HCT116 (cell line): ENCODE results near the gene PFKM. TPM values are rescaled to one million over a fixed set of nuclear protein-coding genes. Genes with fewer than 3 reads are reported as not detected.
A peak's percentile ranks its signal among the peaks of the same experiment; 100 is the strongest.

Experiments
- ATAC-seq: fragments of 200-7000 bp; cut with Tn5 transposase; 2 replicates; pipeline ENCODE4 v1.9.1; 2020; ENCODE audit warnings: mild to moderate bottlenecking, moderate library complexity
- BruUV-seq: library from RNA; stranded (reverse); fragments of 400-500 nt; replicated peaks from 2 replicates; lab custom pipeline; 2021; lab: Mats Ljungman, UMichigan
- CTCF ChIA-PET: fragments of 300-600 bp; sonication (Branson Sonifier 250); formaldehyde crosslinking; loops from one replicate; lab custom pipeline; 2021; ENCODE audit warnings: antibody characterized with exemption; lab: Charles Lee
- POLR2A ChIA-PET: fragments of 300-600, 350-600 bp; sonication (Branson Sonifier 250); formaldehyde crosslinking; loops from one replicate; lab custom pipeline; 2021; ENCODE audit warnings: antibody characterized with exemption; lab: Charles Lee
- RAD21 ChIA-PET, 2 experiments: fragments of 300-600 bp; sonication (Branson Sonifier 250); formaldehyde crosslinking; loops; one replicate each; lab custom pipeline; 2023; ENCODE audit warnings: low total read pairs in 2 of 2; ENCODE audit not compliant: uncharacterized antibody in 2 of 2, unreplicated experiment in 2 of 2, low non-redundant PET in 1 of 2; lab: Charles Lee
- DNase-seq: peaks from one replicate; pipeline ENCODE4 v3.0.0-alpha.2; 2010; ENCODE audit warnings: low read depth, low spot score
- H2AFZ ChIP-seq: fragments of 200-600 bp; shearing (Covaris generic), sonication (generic); 2 replicates; pipeline ENCODE4 v1.6.1; 2017; ENCODE audit warnings: low read depth, mixed run types, mixed read lengths, antibody characterized with exemption, low read length; ENCODE audit not compliant: poor library complexity, severe bottlenecking
- H3K27ac ChIP-seq: 2 replicates; pipeline ENCODE4 v1.5.1; 2012; ENCODE audit warnings: low read depth, low read length
- H3K27me3 ChIP-seq: fragments of 200-600 bp; sonication (generic); 2 replicates; pipeline ENCODE4 v1.6.1; 2016; ENCODE audit warnings: mixed run types, low read length, mixed read lengths; ENCODE audit not compliant: insufficient read depth
- H3K36me3 ChIP-seq, 2 experiments: fragments of 200-500 bp in 1 of 2; fragments of 200-600 bp in 1 of 2; sonication (Bioruptor generic) in 1 of 2; sonication (generic) in 1 of 2; 2 replicates each; pipeline versions ENCODE4 v1.5.1 to v1.6.1; 2014 to 2016; ENCODE audit warnings: low read length in 2 of 2, inconsistent platforms in 1 of 2, mixed read lengths in 1 of 2, mixed run types in 1 of 2; ENCODE audit not compliant: insufficient read depth in 2 of 2, control insufficient read depth in 1 of 2
- H3K4me1 ChIP-seq, 2 experiments: fragments of 200-600 bp in 1 of 2; sonication (generic) in 1 of 2; 2 replicates each; pipeline versions ENCODE4 v1.5.1 to v1.6.1; 2012 to 2017; ENCODE audit warnings: low read length in 2 of 2, inconsistent platforms in 1 of 2, mild to moderate bottlenecking in 1 of 2, mixed read lengths in 1 of 2, mixed run types in 1 of 2, moderate library complexity in 1 of 2; ENCODE audit not compliant: insufficient read depth in 2 of 2, control insufficient read depth in 1 of 2
- H3K4me2 ChIP-seq: fragments of 200-600 bp; sonication (generic); 2 replicates; pipeline ENCODE4 v1.6.1; 2017; ENCODE audit warnings: mixed run types, low read length, mixed read lengths
- H3K4me3 ChIP-seq, 2 experiments: fragments of 200-600 bp in 1 of 2; sonication (generic) in 1 of 2; replicated peaks in 1 of 2; 2 replicates each; pipeline ENCODE4 v1.5.1; 2011 to 2016; ENCODE audit warnings: low read length in 2 of 2, control low read depth in 1 of 2, low read depth in 1 of 2, mild to moderate bottlenecking in 1 of 2, mixed read lengths in 1 of 2, mixed run types in 1 of 2
- H3K79me2 ChIP-seq: fragments of 200-600 bp; sonication (generic); 2 replicates; pipeline ENCODE4 v1.6.1; 2017; ENCODE audit warnings: mild to moderate bottlenecking, mixed run types, low read length, moderate library complexity, mixed read lengths; ENCODE audit not compliant: insufficient read depth
- H3K9ac ChIP-seq: fragments of 200-600 bp; sonication (generic); 2 replicates; pipeline ENCODE4 v1.6.1; 2016; ENCODE audit warnings: low read length, mixed read lengths
- H3K9me2 ChIP-seq: fragments of 200-600 bp; sonication (generic), shearing (Covaris generic); 2 replicates; pipeline ENCODE4 v1.6.1; 2017; ENCODE audit warnings: mixed run types, mild to moderate bottlenecking, moderate library complexity; ENCODE audit not compliant: insufficient read depth
- H3K9me3 ChIP-seq, 2 experiments: fragments of 200-500 bp in 1 of 2; fragments of 200-600 bp in 1 of 2; sonication (Bioruptor generic) in 1 of 2; sonication (generic) in 1 of 2; 2 replicates each; pipeline ENCODE4 v1.6.1; 2014 to 2017; ENCODE audit warnings: low read length in 2 of 2, mixed read lengths in 2 of 2, inconsistent platforms in 1 of 2, low read depth in 1 of 2, mild to moderate bottlenecking in 1 of 2, mixed run types in 1 of 2, moderate library complexity in 1 of 2; ENCODE audit not compliant: control insufficient read depth in 1 of 2, insufficient read depth in 1 of 2
- H4K20me1 ChIP-seq: fragments of 200-600 bp; sonication (generic), shearing (Covaris generic); 2 replicates; pipeline ENCODE4 v1.6.1; 2017; ENCODE audit warnings: mixed run types, mild to moderate bottlenecking, moderate library complexity; ENCODE audit not compliant: insufficient read depth
- CBX3 ChIP-seq: IDR thresholded peaks from 2 replicates; pipeline ENCODE4 v1.6.1; 2012; ENCODE audit warnings: low read depth
- EGR1 ChIP-seq: IDR thresholded peaks from 2 replicates; pipeline ENCODE4 v1.6.1; 2012; ENCODE audit warnings: low read depth
- ELF1 ChIP-seq: IDR thresholded peaks from 2 replicates; pipeline ENCODE4 v1.6.1; 2012; ENCODE audit warnings: low read depth, borderline replicate concordance
- EZH2phosphoT487 ChIP-seq: fragments of 200-600 bp; IDR thresholded peaks from 2 replicates; pipeline ENCODE4 v1.6.1; 2018; ENCODE audit warnings: antibody characterized with exemption, borderline replicate concordance
- FOSL1 ChIP-seq: IDR thresholded peaks from 2 replicates; pipeline ENCODE4 v1.6.1; 2012; ENCODE audit warnings: low read depth
- JUND ChIP-seq: IDR thresholded peaks from 2 replicates; pipeline ENCODE4 v1.6.1; 2012
- POLR2A ChIP-seq: IDR thresholded peaks from 2 replicates; pipeline ENCODE4 v1.7.0; 2011; ENCODE audit warnings: borderline replicate concordance; ENCODE audit not compliant: insufficient read depth, insufficient read length; ENCODE audit errors: extremely low read depth
- POLR2AphosphoS5 ChIP-seq: IDR thresholded peaks from 2 replicates; pipeline ENCODE4 v1.6.1; 2011; ENCODE audit warnings: mild to moderate bottlenecking, low read depth, low read length, moderate library complexity
- RAD21 ChIP-seq: IDR thresholded peaks from 2 replicates; pipeline ENCODE4 v1.6.1; 2012; ENCODE audit warnings: low read depth, mild to moderate bottlenecking
- SIN3A ChIP-seq: IDR thresholded peaks from 2 replicates; pipeline ENCODE4 v1.6.1; 2012; ENCODE audit warnings: low read depth
- SP1 ChIP-seq: IDR thresholded peaks from 2 replicates; pipeline ENCODE4 v1.6.1; 2012; ENCODE audit warnings: low read depth
- TCF7L2 ChIP-seq: IDR thresholded peaks from 2 replicates; pipeline ENCODE4 v1.7.0; 2011; ENCODE audit warnings: borderline replicate concordance, inconsistent platforms; ENCODE audit not compliant: insufficient read depth, insufficient read length; ENCODE audit errors: extremely low read depth
- YY1 ChIP-seq: IDR thresholded peaks from 2 replicates; pipeline ENCODE4 v1.6.1; 2011; ENCODE audit warnings: low read length, low read depth, moderate library complexity, mild to moderate bottlenecking; ENCODE audit not compliant: insufficient replicate concordance; ENCODE audit errors: extremely low read depth
- ZNF274 ChIP-seq: fragments of 200-500 bp; sonication (Bioruptor generic); IDR thresholded peaks from 2 replicates; pipeline ENCODE4 v1.6.1; 2014; ENCODE audit warnings: mild to moderate bottlenecking, low read depth, low read length, inconsistent platforms
- intact Hi-C: fragments of 100-400 bp; cut with micrococcal nuclease; formaldehyde crosslinking; loops from 2 replicates; pipeline ENCODE4 v1.10.0; 2022
- total RNA-seq: library from RNA; stranded (reverse); gene quantifications from one replicate; pipeline ENCODE4 v1.2.1, GENCODE V29; 2021; ENCODE audit not compliant: unreplicated experiment
- TF ChIP-seq, protein P1 (sequence below): IDR thresholded peaks from 2 replicates; pipeline ENCODE4 v1.6.1; 2012
- TF ChIP-seq, protein P2 (sequence below): IDR thresholded peaks from 2 replicates; pipeline ENCODE4 v1.6.1; 2012; ENCODE audit warnings: low read depth
- TF ChIP-seq, protein P3 (sequence below): IDR thresholded peaks from 2 replicates; pipeline ENCODE4 v1.6.1; 2012
- TF ChIP-seq, protein P4 (sequence below): IDR thresholded peaks from 2 replicates; pipeline ENCODE4 v1.6.1; 2011; ENCODE audit warnings: mild to moderate bottlenecking, low read length, moderate library complexity; ENCODE audit not compliant: insufficient replicate concordance; ENCODE audit errors: extremely low read depth

PFKM gene
- total RNA-seq, 1 experiment from 2014 or later, result 144 TPM

DNA sequence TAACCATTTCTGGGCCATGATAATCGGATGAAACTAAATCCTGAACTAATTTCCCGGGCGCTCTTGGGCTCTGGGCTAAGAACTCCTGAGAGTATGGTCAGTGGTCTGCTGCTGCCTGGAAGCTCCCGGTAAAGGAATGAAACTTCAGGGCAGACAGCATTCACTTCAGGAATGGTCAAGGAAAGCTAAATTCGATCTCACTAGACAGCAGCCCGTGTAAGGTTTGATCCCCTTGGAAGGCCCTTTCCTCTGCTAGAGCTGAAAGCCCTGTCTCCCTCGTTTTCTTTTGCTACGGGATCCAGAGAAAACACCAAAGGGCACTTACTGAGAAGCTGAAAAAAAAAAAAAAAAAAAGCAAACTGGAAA is 37.5 kb downstream of the PFKM start:
- Histone ChIP-seq H3K9me2 (no peaks in the 10 kb centered on the region), H3K27ac (peak overlapping the region; percentile 1; the same call in 1 of the 2 replicates), H3K9me3 (no peaks in the 10 kb centered on the region)
- TF ChIP-seq YY1 (no peak), FOSL1 (no peak), EZH2phosphoT487 (no peak), POLR2A (no peak), ZNF274 (no peak), EGR1 (no peak), ELF1 (no peak), TCF7L2 (no peak), SP1 (no peak), POLR2AphosphoS5 (no peak), JUND (no peak), RAD21 (no peak), CBX3 (no peak), SIN3A (no peak)
- TF ChIP-seq, protein P1, sequence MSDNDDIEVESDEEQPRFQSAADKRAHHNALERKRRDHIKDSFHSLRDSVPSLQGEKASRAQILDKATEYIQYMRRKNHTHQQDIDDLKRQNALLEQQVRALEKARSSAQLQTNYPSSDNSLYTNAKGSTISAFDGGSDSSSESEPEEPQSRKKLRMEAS, result no peak
- TF ChIP-seq, protein P2, sequence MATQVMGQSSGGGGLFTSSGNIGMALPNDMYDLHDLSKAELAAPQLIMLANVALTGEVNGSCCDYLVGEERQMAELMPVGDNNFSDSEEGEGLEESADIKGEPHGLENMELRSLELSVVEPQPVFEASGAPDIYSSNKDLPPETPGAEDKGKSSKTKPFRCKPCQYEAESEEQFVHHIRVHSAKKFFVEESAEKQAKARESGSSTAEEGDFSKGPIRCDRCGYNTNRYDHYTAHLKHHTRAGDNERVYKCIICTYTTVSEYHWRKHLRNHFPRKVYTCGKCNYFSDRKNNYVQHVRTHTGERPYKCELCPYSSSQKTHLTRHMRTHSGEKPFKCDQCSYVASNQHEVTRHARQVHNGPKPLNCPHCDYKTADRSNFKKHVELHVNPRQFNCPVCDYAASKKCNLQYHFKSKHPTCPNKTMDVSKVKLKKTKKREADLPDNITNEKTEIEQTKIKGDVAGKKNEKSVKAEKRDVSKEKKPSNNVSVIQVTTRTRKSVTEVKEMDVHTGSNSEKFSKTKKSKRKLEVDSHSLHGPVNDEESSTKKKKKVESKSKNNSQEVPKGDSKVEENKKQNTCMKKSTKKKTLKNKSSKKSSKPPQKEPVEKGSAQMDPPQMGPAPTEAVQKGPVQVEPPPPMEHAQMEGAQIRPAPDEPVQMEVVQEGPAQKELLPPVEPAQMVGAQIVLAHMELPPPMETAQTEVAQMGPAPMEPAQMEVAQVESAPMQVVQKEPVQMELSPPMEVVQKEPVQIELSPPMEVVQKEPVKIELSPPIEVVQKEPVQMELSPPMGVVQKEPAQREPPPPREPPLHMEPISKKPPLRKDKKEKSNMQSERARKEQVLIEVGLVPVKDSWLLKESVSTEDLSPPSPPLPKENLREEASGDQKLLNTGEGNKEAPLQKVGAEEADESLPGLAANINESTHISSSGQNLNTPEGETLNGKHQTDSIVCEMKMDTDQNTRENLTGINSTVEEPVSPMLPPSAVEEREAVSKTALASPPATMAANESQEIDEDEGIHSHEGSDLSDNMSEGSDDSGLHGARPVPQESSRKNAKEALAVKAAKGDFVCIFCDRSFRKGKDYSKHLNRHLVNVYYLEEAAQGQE, result no peak
- TF ChIP-seq, protein P3, sequence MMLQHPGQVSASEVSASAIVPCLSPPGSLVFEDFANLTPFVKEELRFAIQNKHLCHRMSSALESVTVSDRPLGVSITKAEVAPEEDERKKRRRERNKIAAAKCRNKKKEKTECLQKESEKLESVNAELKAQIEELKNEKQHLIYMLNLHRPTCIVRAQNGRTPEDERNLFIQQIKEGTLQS, result no peak
- TF ChIP-seq, protein P4, sequence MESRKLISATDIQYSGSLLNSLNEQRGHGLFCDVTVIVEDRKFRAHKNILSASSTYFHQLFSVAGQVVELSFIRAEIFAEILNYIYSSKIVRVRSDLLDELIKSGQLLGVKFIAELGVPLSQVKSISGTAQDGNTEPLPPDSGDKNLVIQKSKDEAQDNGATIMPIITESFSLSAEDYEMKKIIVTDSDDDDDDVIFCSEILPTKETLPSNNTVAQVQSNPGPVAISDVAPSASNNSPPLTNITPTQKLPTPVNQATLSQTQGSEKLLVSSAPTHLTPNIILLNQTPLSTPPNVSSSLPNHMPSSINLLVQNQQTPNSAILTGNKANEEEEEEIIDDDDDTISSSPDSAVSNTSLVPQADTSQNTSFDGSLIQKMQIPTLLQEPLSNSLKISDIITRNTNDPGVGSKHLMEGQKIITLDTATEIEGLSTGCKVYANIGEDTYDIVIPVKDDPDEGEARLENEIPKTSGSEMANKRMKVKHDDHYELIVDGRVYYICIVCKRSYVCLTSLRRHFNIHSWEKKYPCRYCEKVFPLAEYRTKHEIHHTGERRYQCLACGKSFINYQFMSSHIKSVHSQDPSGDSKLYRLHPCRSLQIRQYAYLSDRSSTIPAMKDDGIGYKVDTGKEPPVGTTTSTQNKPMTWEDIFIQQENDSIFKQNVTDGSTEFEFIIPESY, result no peak
- TF ChIP-seq, all 23 proteins: peak for 0
- Histone ChIP-seq H3K79me2 (0 out of 2 replicates have a peak, but pooled peaks cover 4% of the 10 kb centered on the region), H3K4me2 (peak overlapping the region; percentile 83), H3K27me3 (no peaks in the 10 kb centered on the region), H4K20me1 (no peaks in the 10 kb centered on the region), H3K36me3 (no peaks in the 10 kb centered on the region), H3K9ac (peak overlapping the region; percentile 64), H3K4me1 (peaks cover 8% of the 10 kb centered on the region in 2 experiments), H3K4me3 (peak overlapping the region; percentile 83 to 98), H2AFZ (no peak overlapping the region)
- ATAC-seq, result no peak
- intact Hi-C loops, result loop anchor here (5.0 kb wide), 1 partner anchor 49 kb away; the partner anchor contains the start of gene SENP1
- no TSS peak for BruUV-seq
- RAD21 ChIA-PET, result no interaction called here
- CTCF ChIA-PET, result no interaction called here
- DNase-seq, result no peak
- POLR2A ChIA-PET, result interaction anchor here (1.1 kb wide), 1 partner anchor 252 kb away, joined by 4 read pairs; the partner anchor contains the start of gene VDR
